ENCODE results near the gene SUFU. TPM values are rescaled to one million over a fixed set of nuclear protein-coding genes. Genes with fewer than 3 reads are reported as not detected.

Gene SUFU
- total RNA-seq, 4 donors from 2014 or later = 5.3 to 10.0 (median 8.6) TPM

- 100% methylated on average over 4 of the region's 5 CpGs; no CpG with 5 or more reads in 1 of the 2 donors for whole genome bisulfite sequencing, 2 donors (ENCODE audit: low coverage in 1 of 2)
- Histone ChIP-seq H3K27me3 (no peaks in the 10 kb centered on the region), H3K4me1 (peaks cover 3 to 96% (median 73%) of the 10 kb centered on the region in 3 donors), H3K36me3 (peaks cover 0 to 31% of the 10 kb centered on the region in 2 donors), H3K27ac (peak overlapping the region in 2 of 4 donors; percentile 66 to 70), H3K9me3 (no peaks in the 10 kb centered on the region), H3K4me3 (no peak overlapping the region)
- ATAC-seq = no peak
- no peak for TF ChIP-seq POLR2AphosphoS5 (IDR thresholded peaks at IDR 0.05)
- TF ChIP-seq CTCF (IDR thresholded peaks at IDR 0.05) = no peak
Measured at GRCh38 chr10:102614888-102615287, 111.1 kb downstream of the SUFU start.

GRCh38 chr10:102615361-102615760 is 111.6 kb downstream of the SUFU start:
- H3K4me3 ChIP-seq = no peak overlapping the region
- H3K9me3 ChIP-seq = no peaks in the 10 kb centered on the region
- peaks cover 0 to 31% of the 10 kb centered on the region in 2 donors for H3K36me3 ChIP-seq
- TF ChIP-seq CTCF (IDR thresholded peaks at IDR 0.05) (peak in 1 of 4 experiments; percentile 36), POLR2AphosphoS5 (IDR thresholded peaks at IDR 0.05) (no peak)
- WGBS, 2 donors (ENCODE audit: low coverage in 1 of 2) = no CpG with 5 or more reads among the region's 7 CpGs
- no peaks in the 10 kb centered on the region for H3K27me3 ChIP-seq
- H3K4me1 ChIP-seq = peaks cover 3 to 100% (median 78%) of the 10 kb centered on the region in 3 donors
- peak overlapping the region in 3 of 4 donors; percentile 66 to 70 (median 68) for H3K27ac ChIP-seq
- no peak for ATAC-seq

- H3K36me3 ChIP-seq = peaks cover 0 to 31% of the 10 kb centered on the region in 2 donors
- H3K27me3 ChIP-seq = no peaks in the 10 kb centered on the region
- WGBS, 2 donors (ENCODE audit: low coverage in 1 of 2) = no CpG with 5 or more reads among the region's 1 CpG
- peak; percentile 81 for ATAC-seq
- H3K27ac ChIP-seq = peak overlapping the region in 3 of 4 donors; percentile 66 to 70 (median 68)
- peaks cover 3 to 100% (median 84%) of the 10 kb centered on the region in 3 donors for H3K4me1 ChIP-seq
- H3K9me3 ChIP-seq = no peaks in the 10 kb centered on the region
- TF ChIP-seq POLR2AphosphoS5 (IDR thresholded peaks at IDR 0.05) (peak; percentile 36), EP300 (IDR thresholded peaks at IDR 0.05) (no peak)
- H3K4me3 ChIP-seq = no peak overlapping the region
Measured at GRCh38 chr10:102616066-102616770, 112.4 kb downstream of the SUFU start.

- Histone ChIP-seq H3K4me3 (no peak overlapping the region), H3K27me3 (no peaks in the 10 kb centered on the region), H3K27ac (peak overlapping the region in 2 of 4 donors; percentile 68 to 70), H3K36me3 (peaks cover 0 to 31% of the 10 kb centered on the region in 2 donors), H3K4me1 (peaks cover 3 to 100% (median 83%) of the 10 kb centered on the region in 3 donors), H3K9me3 (no peaks in the 10 kb centered on the region)
- 82 to 100% methylated on average over 2 to 5 of the region's 9 CpGs for WGBS, 2 donors (ENCODE audit: low coverage in 1 of 2)
- no peak for TF ChIP-seq POLR2AphosphoS5 (IDR thresholded peaks at IDR 0.05)
- TF ChIP-seq POLR2A (IDR thresholded peaks at IDR 0.05) = no peak
- TF ChIP-seq CTCF (IDR thresholded peaks at IDR 0.05) = no peak
- TF ChIP-seq EP300 (IDR thresholded peaks at IDR 0.05) = no peak
- no peak for ATAC-seq
Measured at GRCh38 chr10:102617041-102617440, 113.3 kb downstream of the SUFU start.

GRCh38 chr10:102617816-102618215 is 114.0 kb downstream of the SUFU start:
- WGBS, 2 donors (ENCODE audit: low coverage in 1 of 2) = 92% methylated on average over 7 of the region's 8 CpGs; no CpG with 5 or more reads in 1 of the 2 donors
- H3K27me3 ChIP-seq = no peaks in the 10 kb centered on the region
- no peak overlapping the region for H3K4me3 ChIP-seq
- peaks cover 0 to 31% of the 10 kb centered on the region in 2 donors for H3K36me3 ChIP-seq
- no peak for TF ChIP-seq CTCF (IDR thresholded peaks at IDR 0.05)
- TF ChIP-seq POLR2A (IDR thresholded peaks at IDR 0.05) = no peak
- TF ChIP-seq EP300 (IDR thresholded peaks at IDR 0.05) = no peak
- no peak for TF ChIP-seq POLR2AphosphoS5 (IDR thresholded peaks at IDR 0.05)
- H3K9me3 ChIP-seq = no peaks in the 10 kb centered on the region
- H3K4me1 ChIP-seq = peaks cover 0 to 98% (median 75%) of the 10 kb centered on the region in 3 donors
- peak overlapping the region in 3 of 4 donors; percentile 28 to 70 (median 68) for H3K27ac ChIP-seq
- ATAC-seq = no peak

All from gastroesophageal sphincter (tissue), 4 donors.